ENCODE measurements around the gene PPP1CA. TPM values are rescaled to one million over a fixed set of nuclear protein-coding genes. Genes with fewer than 3 reads are reported as not detected.
A peak's percentile ranks its signal among the peaks of the same experiment; 100 is the strongest.

PPP1CA gene
- total RNA-seq: 222 and 223 TPM in 2 replicates
- long read RNA-seq, transcript PPP1CA-202 (6 exons, 1,054 nt): minor isoform, 14 of 295 reads
- long read RNA-seq, transcript PPP1CA-203 (7 exons, 1,476 nt): major isoform, 266 of 295 reads
- long read RNA-seq, partial matches to known transcripts: 3 of 295 reads
- long read RNA-seq, other reads (novel, unspliced or antisense): 9 of 295 reads

- H3K27ac Mint-ChIP-seq (ENCODE audit: unreplicated experiment): peak within 1 kb of the TSS; percentile 27
- DNase-seq (ENCODE audit: low read depth, low spot score): peak; percentile 83
Measured at GRCh38 chr11:67401495-67402191, at the start of gene PPP1CA. Gene PPP1CA (minus strand): TSS chr11:67401858. CDS start chr11:67401782, 76 bp downstream.

GRCh38 chr11:67450796-67451657 lies 49.4 kb upstream of the PPP1CA start:
- no peak for DNase-seq (ENCODE audit: low read depth, low spot score)
- Mint-ChIP-seq H3K4me1 (peaks cover 10% of the 10 kb centered on the region), H3K27ac (ENCODE audit: unreplicated experiment) (no peak overlapping the region), H3K4me3 (peak overlapping the region; percentile 15), H3K9me3 (no peaks in the 10 kb centered on the region), H3K27me3 (ENCODE audit: low read depth) (no peaks in the 10 kb centered on the region), H3K36me3 (ENCODE audit: low read depth) (no peaks in the 10 kb centered on the region)
- no peak for TF ChIP-seq CTCF (conservative IDR thresholded peaks at IDR 0.05)

More at GRCh38 chr11:67401495-67402191, at the start of gene PPP1CA:
- H3K4me3 Mint-ChIP-seq: peak within 1 kb of the TSS; percentile 91
- H3K9me3 Mint-ChIP-seq: no peaks in the 10 kb centered on the region
- TF ChIP-seq CTCF (conservative IDR thresholded peaks at IDR 0.05): peak; percentile 75
- no peaks in the 10 kb centered on the region for H3K36me3 Mint-ChIP-seq (ENCODE audit: low read depth)
- H3K27me3 Mint-ChIP-seq (ENCODE audit: low read depth): no peaks in the 10 kb centered on the region
- peaks cover 20% of the 10 kb centered on the region for H3K4me1 Mint-ChIP-seq

- Mint-ChIP-seq H3K4me1 (peaks cover 10% of the 10 kb centered on the region), H3K9me3 (no peaks in the 10 kb centered on the region), H3K27ac (ENCODE audit: unreplicated experiment) (peak overlapping the region; percentile 29), H3K4me3 (no peak overlapping the region), H3K36me3 (ENCODE audit: low read depth) (no peaks in the 10 kb centered on the region), H3K27me3 (ENCODE audit: low read depth) (no peaks in the 10 kb centered on the region)
- TF ChIP-seq CTCF (conservative IDR thresholded peaks at IDR 0.05): no peak
- DNase-seq (ENCODE audit: low read depth, low spot score): no peak
Measured at GRCh38 chr11:67449116-67449844, 47.6 kb upstream of the PPP1CA start.

- Mint-ChIP-seq H3K36me3 (ENCODE audit: low read depth) (no peaks in the 10 kb centered on the region), H3K27me3 (ENCODE audit: low read depth) (no peaks in the 10 kb centered on the region), H3K4me1 (peaks cover 10% of the 10 kb centered on the region), H3K27ac (ENCODE audit: unreplicated experiment) (no peak overlapping the region), H3K9me3 (no peaks in the 10 kb centered on the region), H3K4me3 (no peak overlapping the region)
- no peak for TF ChIP-seq CTCF (conservative IDR thresholded peaks at IDR 0.05)
- DNase-seq (ENCODE audit: low read depth, low spot score): no peak
Measured at GRCh38 chr11:67448220-67448609, 46.6 kb upstream of the PPP1CA start.

- no peaks in the 10 kb centered on the region for H3K27me3 Mint-ChIP-seq (ENCODE audit: low read depth)
- H3K27ac Mint-ChIP-seq (ENCODE audit: unreplicated experiment): peak overlapping the region; percentile 57
- peak overlapping the region; percentile 88 for H3K4me3 Mint-ChIP-seq
- TF ChIP-seq CTCF (conservative IDR thresholded peaks at IDR 0.05): no peak
- no peak for DNase-seq (ENCODE audit: low read depth, low spot score)
- peaks cover 11% of the 10 kb centered on the region for H3K4me1 Mint-ChIP-seq
- no peaks in the 10 kb centered on the region for H3K9me3 Mint-ChIP-seq
- H3K36me3 Mint-ChIP-seq (ENCODE audit: low read depth): no peaks in the 10 kb centered on the region
Measured at GRCh38 chr11:67445515-67445914, 43.9 kb upstream of the PPP1CA start.
